Measurements from ENCODE around the gene TMEM158.

The TMEM158 gene

DNA sequence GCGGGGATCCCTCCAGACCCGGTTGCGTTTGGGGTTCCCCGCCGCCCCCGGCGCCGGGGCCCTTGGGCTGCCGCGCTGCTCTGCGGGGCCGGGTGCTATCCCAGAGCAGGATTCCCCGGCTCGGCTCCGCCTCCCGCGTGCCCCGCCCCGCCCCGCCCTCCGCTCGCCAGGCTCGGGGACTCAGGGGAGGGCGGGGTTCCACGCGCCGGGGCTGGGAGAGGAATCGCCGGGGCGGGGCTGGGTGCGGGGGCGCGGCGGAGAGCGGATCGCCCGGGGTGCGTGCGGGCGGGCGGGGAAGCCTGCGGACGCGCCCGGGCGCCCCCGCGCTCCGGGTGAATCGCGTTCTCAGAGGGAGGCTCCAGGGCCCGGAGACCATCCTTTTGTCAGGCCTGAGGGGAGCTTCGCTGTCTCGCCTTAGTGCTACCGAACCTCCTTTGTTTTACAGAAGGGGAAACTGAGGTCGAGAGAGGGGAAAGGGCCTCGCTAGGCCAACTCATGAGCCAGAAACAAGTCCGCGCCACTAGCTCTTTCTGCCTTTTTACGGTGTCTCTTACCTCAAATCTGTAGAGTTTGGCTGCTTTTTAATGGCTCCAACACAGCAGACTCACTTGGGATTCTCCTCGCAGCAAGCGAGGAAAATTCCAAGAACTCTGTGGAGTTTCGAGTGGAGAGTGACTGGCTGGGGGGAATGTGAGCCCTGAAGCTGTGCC, at the start of gene TMEM158:
Gene TMEM158, minus strand, starts transcription at position 82 of the 710 bp plus-strand sequence. CDS start 260 bp downstream, outside the sequence.
- intact Hi-C loops (cut with DNase I) = loop anchor here (5.0 to 10.0 kb wide), 2 partner anchors 266 to 428 kb away; no protein-coding TSS in a partner anchor
- DNase-seq = peak; percentile 29 to 94 (median 81)

DNA sequence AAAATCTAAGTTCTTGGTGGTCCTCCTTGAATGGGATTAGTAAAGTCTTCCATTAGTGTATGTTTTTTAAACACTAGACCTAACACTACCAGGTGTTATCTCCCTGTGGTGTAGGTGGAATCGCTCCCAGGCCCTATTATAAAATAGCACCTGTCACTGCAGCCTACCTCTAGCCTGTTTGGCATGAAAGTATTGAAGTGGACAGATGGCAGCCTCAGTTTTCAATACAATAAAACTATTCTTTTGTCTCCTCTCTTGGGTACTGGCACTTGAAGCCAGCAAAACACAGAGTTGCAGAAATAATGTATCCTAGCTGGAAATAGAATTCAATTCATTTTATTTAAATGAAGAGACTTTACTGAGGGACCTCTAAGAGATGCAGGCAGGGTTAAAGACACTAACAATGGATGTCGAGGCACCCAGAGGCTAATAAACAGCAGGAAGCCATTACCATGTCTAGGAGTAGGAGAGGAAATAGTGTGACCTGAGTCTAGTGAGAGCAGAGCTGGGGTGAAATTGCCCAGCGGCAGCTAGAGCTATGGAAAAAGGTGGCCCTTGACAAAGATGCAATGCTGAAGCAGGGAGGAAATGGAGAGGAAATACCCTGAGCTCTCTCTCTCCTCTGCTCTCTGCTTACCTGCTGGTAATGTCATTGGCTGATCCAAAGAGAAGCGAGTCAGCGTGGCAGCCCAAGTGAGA, 49.1 kb upstream of the TMEM158 start:
- DNase-seq = no peak

DNA sequence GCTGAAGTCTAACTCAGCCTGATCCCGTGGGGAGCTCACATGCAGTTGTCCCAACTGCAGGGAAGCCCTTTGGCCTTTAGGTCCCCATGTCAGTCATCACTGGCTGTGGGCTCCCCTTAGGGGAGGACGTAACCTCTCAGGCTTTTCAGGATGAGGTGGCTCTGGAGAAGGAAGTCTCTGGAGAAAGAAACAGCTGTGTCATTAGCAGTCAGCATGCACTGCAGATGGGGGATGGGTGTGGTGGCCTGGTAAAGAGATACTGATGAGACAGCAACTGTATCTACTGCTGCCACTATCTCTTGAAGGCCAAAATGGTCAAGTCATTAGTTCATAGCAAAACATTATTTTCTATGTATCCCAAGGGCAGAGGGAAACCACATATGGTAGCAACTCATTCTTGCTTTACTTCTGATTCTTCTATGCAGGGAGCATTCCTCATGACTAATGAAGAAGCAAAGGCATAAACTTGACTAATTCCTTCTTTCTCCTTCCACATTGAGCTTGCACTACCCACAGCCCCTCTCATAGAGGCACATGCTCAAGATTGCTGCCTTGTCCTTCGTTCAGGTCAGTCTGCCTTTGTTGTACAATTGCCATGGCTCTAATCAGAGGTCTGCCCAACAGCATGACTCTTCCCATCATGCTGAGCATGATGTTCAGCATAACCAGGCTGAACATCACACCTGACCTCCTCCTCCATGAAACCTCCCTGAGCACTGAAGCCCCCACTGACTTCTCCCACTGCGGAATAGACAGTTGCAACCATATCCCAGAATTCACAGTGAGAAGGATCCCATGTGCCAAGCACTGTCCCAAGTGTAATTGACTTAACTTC, 47.8 kb upstream of the TMEM158 start:
- intact Hi-C loops (cut with DNase I) = no loop called here
- DNase-seq = no peak

More for the DNA sequence above, 49.1 kb upstream of the TMEM158 start:
- intact Hi-C loops (cut with DNase I) = no loop called here

DNA sequence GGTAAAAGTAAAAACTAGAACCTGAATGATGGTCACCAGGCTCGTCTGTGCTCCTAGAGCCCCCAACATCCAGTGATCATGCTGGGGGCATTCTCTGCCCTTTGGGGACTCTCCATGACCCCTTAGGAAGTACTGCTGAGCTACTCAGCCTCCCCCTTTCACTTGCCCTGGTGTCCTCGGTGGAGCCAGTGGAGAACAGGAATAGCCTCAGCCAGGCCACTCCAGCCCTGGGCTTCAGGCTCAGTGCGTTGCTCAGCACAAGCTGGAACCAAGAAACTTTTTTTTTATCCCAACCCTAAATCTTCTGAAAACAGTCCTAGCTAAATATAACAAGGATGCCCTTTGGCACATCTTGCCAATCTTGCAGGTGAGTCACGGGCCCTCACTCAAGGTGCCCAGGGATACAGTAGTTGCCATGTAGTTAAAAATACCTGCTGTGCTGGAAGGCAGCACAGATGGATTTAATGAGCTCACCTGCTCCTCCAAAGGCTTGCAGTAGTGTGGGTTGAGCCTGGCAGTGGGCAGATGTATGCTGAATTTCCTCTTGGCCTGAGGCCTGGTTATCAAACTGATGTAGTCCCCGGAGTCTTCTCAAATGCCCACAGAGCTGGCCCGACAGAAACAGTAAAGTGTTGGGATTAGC, 46.9 kb upstream of the TMEM158 start:
- intact Hi-C loops (cut with DNase I) = no loop called here
- peak in 4 of 42 donors; percentile 4 to 42 (median 18) for DNase-seq

DNA sequence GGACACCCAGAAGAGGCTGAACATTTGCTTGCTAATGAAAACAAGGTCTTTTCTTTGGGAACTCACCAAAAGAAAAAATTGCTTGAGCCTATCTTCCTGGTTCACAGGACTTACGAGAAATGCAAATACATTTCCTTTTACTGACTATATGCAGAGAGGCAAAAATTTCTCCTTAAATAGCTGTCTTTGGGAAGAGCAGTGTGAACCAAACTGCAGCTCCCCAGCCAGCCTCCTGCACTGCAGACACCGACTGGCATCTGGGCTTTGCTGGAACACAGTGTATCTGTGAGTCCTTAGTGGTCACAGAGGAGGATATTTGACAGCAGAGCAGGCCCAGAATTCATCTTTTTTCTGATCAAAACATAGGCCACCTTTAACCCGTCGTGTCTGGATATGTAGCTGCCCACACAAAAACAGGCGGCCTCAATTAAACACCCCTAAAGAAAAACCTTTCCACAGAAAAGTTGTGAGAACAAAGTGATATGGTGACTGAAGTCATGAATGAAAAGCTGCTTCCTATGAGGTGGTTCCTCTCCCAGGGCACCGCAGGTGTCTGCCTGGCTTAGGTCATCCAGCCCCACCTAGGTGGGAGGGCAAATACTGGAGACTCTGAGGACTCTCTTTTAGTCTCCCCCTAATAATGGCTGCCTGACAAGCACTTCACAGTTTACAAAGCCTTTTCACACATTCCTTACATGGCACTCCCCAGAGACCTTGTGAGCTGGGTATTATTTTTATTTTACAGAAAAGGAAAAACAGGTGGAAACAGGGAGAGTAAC, 46.1 kb upstream of the TMEM158 start:
- intact Hi-C loops (cut with DNase I) = no loop called here
- DNase-seq = no peak

DNA sequence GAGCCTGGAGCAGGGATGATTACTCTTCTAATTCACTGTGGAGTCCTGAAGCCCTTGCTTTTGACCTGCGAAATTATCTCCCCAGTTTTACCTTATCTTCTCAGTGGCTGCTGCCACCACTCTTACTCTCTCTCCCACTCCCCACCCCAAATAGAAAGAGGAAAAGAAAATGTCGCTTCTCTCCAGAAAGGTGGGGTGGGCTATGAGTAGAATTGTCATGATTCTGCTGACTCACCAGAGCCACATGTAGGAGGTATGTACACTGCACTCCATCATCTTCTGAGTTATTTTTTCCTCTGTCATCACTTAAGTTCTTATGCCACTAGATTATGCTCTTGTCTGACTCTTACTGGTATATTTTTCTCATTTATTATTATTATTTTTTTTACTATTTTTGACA, 43.9 kb upstream of the TMEM158 start:
- intact Hi-C loops (cut with DNase I) = no loop called here
- DNase-seq = no peak

DNA sequence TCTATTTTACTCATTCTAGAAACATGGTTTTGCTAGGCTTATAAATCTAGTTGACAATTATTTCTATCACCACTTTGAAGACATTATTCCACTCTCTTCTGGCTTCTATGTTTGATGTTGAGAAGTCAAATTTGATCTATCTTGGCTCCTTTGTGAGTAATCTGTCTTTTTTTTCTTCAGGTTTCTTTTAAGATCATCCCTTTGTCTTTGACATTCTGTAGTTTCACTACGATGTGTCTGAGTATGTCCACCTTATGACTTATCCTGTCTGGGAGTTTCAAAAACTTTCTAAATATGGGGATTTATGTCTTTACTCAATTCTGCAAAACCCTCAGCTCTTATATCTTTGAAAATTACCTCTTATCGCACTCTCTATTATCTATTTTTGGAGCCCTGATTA, 41.0 kb upstream of the TMEM158 start:
- no peak for DNase-seq
- intact Hi-C loops (cut with DNase I) = no loop called here

DNA sequence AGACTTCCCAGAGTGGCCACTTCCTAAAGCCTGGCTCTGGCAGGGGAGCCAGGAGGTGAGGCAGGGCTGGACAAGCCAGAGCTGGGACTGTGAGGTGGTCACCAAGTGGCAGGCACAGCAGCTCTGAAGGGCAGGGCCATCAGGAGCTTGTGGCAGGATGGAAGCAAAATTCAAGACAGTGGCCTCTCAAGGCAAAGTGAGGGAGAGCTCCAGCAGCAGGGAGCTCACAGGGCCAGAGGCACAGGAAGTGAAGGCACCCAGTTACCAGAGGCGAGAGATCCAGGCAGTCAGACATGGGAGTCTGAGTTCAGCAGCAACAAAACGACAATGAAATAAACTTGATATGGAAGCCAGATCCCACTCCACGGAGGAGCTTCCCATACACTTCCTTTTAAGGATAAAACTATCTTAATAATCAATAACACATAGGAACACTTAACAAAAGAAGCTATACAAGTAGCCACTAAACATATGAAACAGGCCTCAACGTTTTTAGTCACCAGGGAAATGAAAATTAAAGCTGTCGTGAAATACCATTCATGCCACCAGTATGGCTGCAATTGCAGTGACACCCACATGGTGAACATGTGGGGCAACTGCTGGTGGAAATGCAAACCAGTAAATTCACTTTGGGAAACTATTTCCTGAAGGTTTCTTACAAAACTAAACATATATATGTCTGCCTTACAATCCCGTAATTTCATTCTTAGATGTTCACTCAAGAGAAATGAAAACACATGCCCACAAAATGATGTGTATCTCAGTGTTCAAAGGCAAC, 35.4 kb upstream of the TMEM158 start:
- intact Hi-C loops (cut with DNase I) = no loop called here

DNA sequence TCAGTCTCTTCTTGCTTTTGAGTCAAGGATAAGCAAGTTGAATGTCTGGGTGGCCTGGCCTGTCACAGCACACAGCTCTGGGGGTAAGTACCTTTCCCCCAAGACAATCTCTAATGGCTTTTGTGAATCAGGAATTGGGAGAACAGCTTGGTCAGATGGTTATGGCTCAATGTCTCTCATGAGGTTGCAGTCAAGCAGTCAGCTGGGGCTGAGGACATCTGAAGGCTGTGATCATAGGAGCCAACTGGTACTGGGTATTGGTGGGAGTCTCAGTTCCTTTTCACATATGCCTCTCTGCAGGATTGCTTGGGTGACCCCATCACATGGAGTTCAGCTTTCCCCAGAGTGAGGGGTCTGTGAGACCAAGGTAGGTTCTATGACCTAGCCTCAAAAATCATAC, 33.0 kb upstream of the TMEM158 start:
- no peak for DNase-seq
- intact Hi-C loops (cut with DNase I) = no loop called here

More for the DNA sequence above, 35.4 kb upstream of the TMEM158 start:
- DNase-seq = no peak

DNA sequence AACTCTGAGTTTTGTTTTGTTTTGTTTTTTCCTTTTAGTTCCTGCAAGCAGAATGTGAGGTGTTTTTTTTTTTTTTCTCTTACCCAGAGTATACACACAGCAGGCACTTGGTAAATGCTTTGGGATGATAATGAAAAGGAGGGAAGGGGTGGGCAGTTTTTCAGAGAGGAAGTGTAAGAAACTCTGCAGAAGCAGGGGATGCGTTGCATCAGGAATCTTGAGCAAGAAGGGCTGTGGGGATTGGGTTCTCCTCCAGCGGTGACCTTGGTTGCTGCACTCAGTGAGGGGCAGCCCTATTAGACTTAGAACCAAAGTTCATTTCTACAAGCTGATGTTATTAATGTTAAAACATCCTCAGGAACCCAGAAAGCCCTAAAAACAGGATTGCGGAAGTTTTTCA, 32.2 kb upstream of the TMEM158 start:
- intact Hi-C loops (cut with DNase I) = no loop called here
- DNase-seq = no peak

DNA sequence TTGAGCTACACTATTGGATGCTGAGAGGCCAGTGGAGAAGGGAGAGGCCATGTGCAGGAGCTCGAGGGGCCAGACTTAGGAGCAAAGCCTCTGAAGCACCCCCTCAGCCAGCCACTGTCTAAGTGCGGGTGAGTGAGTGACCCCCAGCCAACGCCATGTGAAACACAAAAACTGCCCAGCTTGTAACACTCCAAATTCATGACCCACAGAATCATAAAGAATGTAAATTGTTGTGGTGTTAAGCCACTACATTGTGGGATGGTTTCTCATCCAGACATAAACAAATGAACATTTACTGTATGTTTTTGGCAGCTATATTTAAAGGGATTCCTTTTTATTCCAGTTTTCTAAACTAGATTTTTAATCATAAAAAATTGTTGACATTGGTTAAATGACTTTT, 27.2 kb upstream of the TMEM158 start:
- intact Hi-C loops (cut with DNase I) = no loop called here
- no peak for DNase-seq

DNA sequence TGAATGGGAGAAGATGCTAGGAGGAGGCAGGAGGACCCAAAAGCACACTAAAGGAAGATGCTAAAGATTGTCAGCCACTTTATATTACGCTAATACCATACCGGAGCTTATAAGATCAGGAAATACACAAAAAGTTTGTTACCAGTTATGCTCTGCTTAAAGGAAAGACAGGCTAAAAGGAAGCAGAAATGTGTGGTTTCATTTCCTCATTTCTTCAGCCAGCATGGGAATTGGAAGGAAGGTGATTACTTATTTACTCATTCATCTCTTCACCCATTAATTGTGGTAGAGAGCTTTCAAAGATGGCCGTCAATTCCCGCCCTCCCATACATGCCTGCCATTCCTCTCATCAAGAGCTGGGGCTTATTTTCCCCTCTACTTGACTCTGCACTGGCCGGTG, 26.7 kb upstream of the TMEM158 start:
- intact Hi-C loops (cut with DNase I) = no loop called here
- no peak for DNase-seq

DNA sequence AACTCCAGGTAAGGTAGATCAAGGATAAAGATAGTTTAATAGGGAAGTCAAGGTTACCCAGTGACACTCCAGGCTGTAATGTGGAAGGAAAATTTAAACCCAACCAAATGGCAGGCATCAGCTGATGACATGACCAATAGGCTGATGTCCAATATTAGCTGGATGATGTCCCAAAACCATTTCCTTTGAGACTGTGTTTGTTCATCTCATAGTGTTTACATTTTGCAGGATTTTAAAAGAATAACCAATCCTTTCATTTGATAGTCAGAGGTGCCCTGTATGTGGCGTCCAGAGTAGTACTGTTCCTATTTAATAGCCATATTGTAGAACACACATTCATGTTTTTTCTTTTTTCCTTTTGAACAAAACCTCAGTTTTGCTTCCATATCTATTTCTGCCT, 23.3 kb upstream of the TMEM158 start:
- DNase-seq = no peak
- intact Hi-C loops (cut with DNase I) = no loop called here

DNA sequence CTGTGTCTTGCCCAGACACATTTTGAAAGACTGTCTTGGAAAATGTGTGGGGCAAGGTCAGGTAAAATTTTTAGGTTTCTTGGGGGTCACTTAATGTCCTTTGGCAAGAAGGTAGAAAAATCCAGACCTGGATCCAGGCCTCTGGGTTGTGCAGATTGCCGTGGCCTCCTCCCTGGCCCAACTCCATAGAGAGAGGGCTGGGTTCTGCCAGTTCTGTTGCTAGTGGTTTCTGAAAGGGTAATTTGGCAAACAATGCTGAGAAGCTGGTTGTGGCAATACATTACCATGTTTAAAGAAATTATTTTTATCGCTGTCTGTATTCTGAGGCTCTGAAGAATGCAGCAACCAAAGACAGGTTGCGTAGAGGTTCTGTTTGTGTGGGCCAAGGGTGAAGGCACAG, 20.2 kb upstream of the TMEM158 start:
- no peak for DNase-seq
- intact Hi-C loops (cut with DNase I) = no loop called here

DNA sequence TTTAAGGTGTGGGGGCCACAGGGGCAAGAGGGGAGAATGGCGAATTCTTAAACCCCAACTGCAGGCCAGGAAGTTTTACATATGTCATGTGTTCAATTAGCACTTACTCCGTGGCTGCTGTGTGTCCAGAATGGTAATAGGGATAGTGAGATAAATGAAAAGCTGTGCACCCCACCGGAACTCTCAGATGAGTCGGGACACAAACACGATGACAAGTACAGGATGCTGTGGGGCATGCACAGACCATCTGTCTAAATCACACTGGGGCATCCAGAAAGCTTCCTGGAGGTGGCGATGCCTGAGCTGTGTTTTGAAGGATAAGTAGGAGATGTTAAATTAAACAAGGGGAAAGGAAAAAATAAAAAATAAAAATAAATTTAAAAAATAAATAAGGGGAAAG, 18.3 kb upstream of the TMEM158 start:
- DNase-seq = no peak
- intact Hi-C loops (cut with DNase I) = no loop called here

DNA sequence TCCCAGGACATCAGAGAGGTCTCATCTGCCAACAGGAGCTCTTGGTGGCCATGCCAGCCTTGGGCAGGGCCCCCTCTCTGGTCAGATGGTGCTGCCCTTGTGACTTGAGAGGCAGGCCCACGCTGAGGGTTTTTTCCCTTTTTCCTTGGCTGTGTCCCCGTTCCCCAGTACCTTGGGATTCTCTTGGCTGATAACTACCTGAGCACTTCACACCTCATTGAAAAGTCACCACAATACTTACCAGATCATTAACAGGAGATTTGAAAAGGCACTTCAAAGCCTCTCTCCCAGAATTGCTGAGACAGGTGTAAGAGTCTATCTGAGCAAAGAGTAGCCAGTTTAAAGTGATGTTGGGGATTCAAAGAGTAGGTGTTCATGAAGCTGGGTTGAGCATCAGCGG, 15.1 kb upstream of the TMEM158 start:
- no peak for DNase-seq
- intact Hi-C loops (cut with DNase I) = no loop called here

DNA sequence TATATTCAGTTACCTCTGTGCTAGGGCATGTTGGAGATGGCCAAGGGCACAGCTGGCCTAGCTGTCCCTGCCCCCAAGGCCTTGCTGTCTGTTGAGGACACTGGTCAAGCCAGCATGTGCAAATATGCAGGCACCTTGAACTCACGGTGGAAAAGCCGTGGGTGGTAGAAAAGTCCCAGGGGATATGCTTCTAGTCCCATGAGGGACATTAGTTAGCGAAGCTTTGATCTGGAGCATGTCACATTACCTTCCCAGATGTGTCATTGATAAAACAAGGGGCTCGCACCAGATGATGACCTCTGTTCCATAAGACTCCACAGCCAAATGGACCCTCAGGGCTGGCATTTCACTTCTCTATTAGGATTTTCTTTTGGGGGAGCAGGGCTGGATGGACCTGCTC, 14.2 kb upstream of the TMEM158 start:
- intact Hi-C loops (cut with DNase I) = no loop called here
- DNase-seq = no peak

DNA sequence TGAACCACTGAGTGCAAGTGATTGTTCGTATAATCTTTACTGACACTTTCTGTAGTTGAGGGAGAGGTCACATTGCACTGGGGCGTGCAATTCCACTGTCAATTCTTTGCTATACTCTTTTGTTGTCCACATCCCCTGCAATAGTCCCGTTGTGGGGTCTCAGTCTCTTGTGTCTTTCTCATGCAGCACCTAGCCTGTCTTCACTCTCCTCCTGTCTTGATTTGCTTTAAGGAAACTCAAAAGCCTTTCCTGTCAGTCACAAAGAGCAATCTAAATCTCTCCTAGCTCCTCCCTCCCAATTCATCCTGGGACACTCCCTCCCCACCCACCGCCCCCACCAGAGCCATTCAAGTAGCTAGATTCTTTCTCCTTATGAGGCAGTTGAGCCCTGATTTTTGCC, 13.2 kb upstream of the TMEM158 start:
- intact Hi-C loops (cut with DNase I) = no loop called here
- no peak for DNase-seq

All from head of caudate nucleus (tissue), 42 donors.